HUES48 (cell line): Measurements from ENCODE around the gene OSTM1.
"Not testable (repeated sequence)": the region's sequence is repeated elsewhere in the genome, so short reads cannot be mapped to it uniquely, and the experiment has no call there.

ENCODE experiments used
- H3K27ac ChIP-seq: one replicate; pipeline ENCODE4 v1.7.0; 2013; ENCODE audit warnings: low read depth, low read length, inconsistent platforms
- H3K27me3 ChIP-seq: 2 replicates; pipeline ENCODE4 v1.6.1; 2013; ENCODE audit warnings: mild to moderate bottlenecking, low read length; ENCODE audit not compliant: control insufficient read depth, insufficient read depth
- H3K36me3 ChIP-seq: 2 replicates; pipeline ENCODE4 v1.6.1; 2013; ENCODE audit warnings: low read length; ENCODE audit not compliant: control insufficient read depth, insufficient read depth
- H3K4me1 ChIP-seq: 2 replicates; pipeline ENCODE4 v1.6.1; 2013; ENCODE audit warnings: mild to moderate bottlenecking, low read length; ENCODE audit not compliant: control insufficient read depth, insufficient read depth
- H3K4me3 ChIP-seq: 2 replicates; pipeline ENCODE4 v1.5.1; 2013; ENCODE audit warnings: mild to moderate bottlenecking, low read depth, low read length
- H3K9ac ChIP-seq: 2 replicates; pipeline ENCODE4 v1.6.1; 2013; ENCODE audit warnings: mild to moderate bottlenecking, low read depth, low read length, moderate library complexity
- H3K9me3 ChIP-seq: 2 replicates; pipeline ENCODE4 v1.6.1; 2013; ENCODE audit warnings: low read length; ENCODE audit not compliant: control insufficient read depth, insufficient read depth

The OSTM1 gene

DNA sequence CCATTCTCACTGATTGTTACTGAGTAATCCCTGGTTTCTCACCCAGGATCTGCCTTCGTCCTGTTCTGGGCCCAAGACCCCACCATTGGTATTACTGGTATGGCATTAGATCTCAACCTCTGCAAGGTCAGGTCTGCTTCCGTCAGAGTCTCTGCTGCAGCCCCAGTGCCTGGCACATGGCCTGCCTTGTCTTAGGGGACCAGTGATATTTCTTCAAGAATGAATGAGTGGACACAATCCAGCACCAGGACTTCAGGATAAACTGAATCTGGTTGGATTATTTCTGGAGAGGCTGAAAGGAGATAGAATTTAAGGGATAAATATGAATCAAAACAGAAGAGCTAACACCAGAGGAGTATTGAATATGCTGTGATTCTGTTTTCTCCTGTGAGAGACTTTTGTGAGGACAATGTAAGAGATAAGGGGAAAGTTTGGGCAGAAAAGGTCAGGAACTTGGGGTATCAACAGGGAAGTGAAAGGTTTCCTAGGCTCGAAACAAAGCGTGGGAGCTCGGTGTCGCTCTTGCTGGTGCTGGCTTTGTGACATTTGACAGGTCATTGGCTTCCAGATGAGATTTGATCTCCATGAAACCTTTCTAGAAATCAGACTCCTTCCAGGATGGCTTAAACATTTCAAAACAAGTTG is 53.9 kb downstream of the OSTM1 start:
- no peaks in the 10 kb centered on the region for H3K36me3 ChIP-seq
- H3K9ac ChIP-seq, result no peak overlapping the region
- no peaks in the 10 kb centered on the region for H3K4me1 ChIP-seq
- H3K4me3 ChIP-seq, result no peak overlapping the region
- H3K9me3 ChIP-seq, result peaks cover 11% of the 10 kb centered on the region; the same call in 1 of the 2 replicates
- H3K27ac ChIP-seq, result no peak overlapping the region
- H3K27me3 ChIP-seq, result no peaks in the 10 kb centered on the region

DNA sequence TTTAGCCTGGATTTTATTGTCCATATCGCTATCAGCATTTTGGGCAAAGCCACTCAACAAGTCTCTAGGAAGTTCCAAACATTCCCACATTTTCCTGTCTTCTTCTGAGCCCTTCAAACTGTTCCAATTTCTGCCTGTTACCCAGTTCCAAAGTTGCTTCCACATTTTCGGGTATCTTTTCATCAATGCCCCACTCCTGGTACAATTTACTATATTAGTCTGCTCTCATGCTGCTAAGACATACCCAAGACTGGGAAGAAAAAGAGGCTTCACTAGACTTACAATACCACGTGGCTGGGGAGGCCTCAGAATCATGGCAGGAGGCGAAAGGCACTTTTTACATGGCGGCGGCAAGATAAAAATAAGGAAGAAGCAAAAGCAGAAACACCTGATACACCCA is 58.3 kb downstream of the OSTM1 start:
- not testable (repeated sequence) for H3K27ac ChIP-seq, H3K4me1 ChIP-seq, H3K27me3 ChIP-seq, H3K9ac ChIP-seq, H3K4me3 ChIP-seq, H3K36me3 ChIP-seq
- H3K9me3 ChIP-seq, result peaks cover 16% of the 10 kb centered on the region

DNA sequence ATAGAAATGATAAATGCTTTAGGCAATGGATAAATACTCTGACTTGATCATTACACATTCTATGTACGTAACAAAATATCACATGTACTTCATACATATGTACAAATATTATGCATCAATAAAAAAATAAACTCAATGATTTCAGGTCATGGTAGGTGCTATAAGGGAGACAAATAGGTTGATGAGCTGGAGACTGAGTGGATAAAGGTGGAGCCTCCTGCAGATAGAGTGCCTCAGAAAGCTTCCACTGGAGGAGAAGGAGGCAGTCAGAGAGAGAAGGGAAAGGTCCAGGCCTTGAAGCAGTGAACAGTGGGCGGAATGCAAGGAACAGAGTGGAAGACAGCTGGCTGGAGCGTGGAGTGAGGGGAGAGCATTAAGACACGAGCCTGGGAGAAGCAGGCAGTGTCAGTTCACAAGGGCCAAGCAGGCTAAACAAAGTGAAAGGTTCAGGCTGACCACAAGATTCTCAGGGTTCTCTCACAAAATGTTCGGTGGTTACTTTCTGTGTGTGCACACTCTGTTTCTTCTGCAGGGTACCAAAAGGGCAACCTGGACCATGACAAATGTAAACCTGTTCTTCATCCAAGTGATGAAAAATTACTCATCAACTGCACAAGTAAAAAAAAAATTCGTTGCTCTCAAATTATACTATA is 60.6 kb downstream of the OSTM1 start:
- H3K27me3 ChIP-seq, result no peaks in the 10 kb centered on the region
- no peaks in the 10 kb centered on the region for H3K4me1 ChIP-seq
- no peak overlapping the region for H3K4me3 ChIP-seq
- no peaks in the 10 kb centered on the region for H3K36me3 ChIP-seq
- peaks cover 24% of the 10 kb centered on the region for H3K9me3 ChIP-seq
- no peak overlapping the region for H3K9ac ChIP-seq
- no peak overlapping the region for H3K27ac ChIP-seq

DNA sequence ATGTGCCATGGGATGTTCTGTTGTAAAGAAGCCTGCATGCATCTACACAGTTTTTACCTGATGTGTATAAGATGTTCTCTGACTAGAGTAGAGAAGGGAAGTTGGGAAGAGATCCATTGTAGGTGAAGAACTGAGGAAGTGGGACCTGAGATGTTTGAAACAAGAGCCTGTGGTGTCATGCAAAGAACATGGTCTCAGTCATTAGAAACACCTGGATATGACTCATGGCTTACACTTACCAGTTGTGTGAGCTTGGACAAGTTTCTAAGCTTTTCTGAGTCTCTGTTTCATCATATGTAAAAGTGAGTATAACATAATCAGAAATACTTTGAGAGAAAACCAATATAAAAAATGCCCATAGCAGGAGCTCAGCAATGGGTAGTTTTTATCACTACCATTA is 64.6 kb downstream of the OSTM1 start:
- Histone ChIP-seq H3K27me3 (no peaks in the 10 kb centered on the region), H3K27ac (no peak overlapping the region), H3K9ac (no peak overlapping the region), H3K4me1 (no peaks in the 10 kb centered on the region), H3K9me3 (peaks cover 18% of the 10 kb centered on the region; the same call in 1 of the 2 replicates), H3K36me3 (no peaks in the 10 kb centered on the region), H3K4me3 (no peak overlapping the region)

DNA sequence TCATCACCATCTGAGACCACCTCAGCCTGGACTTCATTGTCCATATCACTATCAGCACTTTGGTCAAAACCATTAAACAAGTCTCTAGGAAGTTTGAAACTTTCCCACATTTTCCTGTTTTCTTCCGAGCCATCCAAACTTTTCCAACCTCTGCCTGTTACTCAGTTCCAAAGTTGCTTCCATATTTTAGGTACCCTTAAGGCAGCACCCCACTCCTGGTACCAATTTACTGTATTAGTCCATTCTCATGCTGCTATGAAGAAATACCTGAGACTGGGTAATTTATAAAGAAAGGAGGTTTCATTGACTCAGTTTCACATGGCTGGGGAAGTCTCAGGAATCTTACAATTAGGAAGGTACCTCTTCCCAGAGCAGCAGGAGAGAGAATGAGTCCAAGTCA is 65.3 kb downstream of the OSTM1 start:
- not testable (repeated sequence) for H3K27ac ChIP-seq, H3K4me1 ChIP-seq, H3K4me3 ChIP-seq, H3K27me3 ChIP-seq, H3K36me3 ChIP-seq, H3K9ac ChIP-seq
- H3K9me3 ChIP-seq, result peaks cover 18% of the 10 kb centered on the region; the same call in 1 of the 2 replicates

DNA sequence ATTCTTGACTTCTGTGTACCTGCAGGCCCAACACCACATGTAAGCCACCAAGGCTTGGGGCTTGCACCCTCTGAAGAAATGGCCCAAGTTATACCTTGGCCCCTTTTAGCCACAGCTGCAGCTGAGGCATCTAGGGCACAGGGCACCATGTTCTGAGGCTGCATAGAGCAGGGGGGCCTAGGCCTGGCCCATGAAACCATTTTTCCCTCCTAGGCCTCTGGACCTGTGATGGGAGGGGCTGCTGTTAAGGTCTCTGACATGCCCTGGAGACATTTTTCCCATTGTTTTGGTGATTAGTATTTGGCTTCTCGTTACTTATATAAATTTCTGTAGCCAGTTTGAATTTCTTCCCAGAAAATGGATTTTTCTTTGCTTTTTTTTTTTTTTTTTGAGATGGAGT is 66.2 kb downstream of the OSTM1 start:
- Histone ChIP-seq H3K9ac (no peak overlapping the region), H3K9me3 (peaks cover 18% of the 10 kb centered on the region; the same call in 1 of the 2 replicates), H3K4me1 (no peaks in the 10 kb centered on the region), H3K36me3 (no peaks in the 10 kb centered on the region), H3K27ac (no peak overlapping the region), H3K27me3 (no peaks in the 10 kb centered on the region), H3K4me3 (no peak overlapping the region)

DNA sequence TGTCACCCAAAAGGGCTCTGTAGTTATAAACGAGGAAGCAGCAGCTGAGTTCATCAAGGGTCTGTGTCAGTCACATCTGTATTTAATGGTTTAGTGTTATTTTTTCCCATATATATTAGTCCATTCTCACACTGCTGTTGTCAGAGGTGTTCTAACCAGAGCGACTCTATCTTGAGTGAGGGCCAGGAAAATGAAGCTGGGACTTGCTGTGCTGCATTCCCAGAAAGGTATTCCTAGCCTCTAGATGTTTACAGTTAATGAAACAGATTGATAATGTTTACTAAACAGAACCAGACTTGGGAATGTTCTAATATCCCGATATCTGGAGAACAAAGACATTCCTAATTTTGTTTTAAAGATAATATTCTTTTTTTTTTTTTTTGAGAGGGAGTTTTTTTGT is 68.6 kb downstream of the OSTM1 start:
- Histone ChIP-seq H3K36me3 (no peaks in the 10 kb centered on the region), H3K27me3 (no peaks in the 10 kb centered on the region), H3K27ac (no peak overlapping the region), H3K9me3 (peaks cover 18% of the 10 kb centered on the region; the same call in 1 of the 2 replicates), H3K4me1 (peaks cover 8% of the 10 kb centered on the region; the same call in 1 of the 2 replicates), H3K4me3 (no peak overlapping the region), H3K9ac (no peak overlapping the region)

DNA sequence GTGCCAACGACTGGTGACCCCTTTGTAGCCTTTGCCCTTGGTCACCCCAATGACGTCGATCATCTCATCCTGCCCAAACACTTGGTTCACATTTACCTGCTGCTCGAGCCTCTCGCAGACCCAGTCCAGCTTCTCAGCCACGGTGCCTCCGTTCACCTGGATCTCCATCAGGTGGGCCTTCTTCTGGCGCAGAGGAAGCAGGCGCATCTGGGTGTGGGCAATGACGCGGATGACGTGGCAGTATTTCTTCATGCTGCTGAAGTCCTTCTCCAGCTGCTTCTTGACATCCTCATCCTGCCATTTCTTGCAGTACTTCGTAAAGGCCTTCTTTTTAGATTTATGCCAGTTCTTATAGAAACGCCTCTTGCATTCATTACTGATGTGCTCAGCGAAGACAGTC is 69.7 kb downstream of the OSTM1 start:
- Histone ChIP-seq H3K9ac (no peak overlapping the region), H3K4me3 (no peak overlapping the region), H3K9me3 (peaks cover 16% of the 10 kb centered on the region; the same call in 1 of the 2 replicates), H3K27me3 (no peaks in the 10 kb centered on the region), H3K4me1 (peaks cover 8% of the 10 kb centered on the region; the same call in 1 of the 2 replicates), H3K27ac (no peak overlapping the region), H3K36me3 (no peaks in the 10 kb centered on the region)

DNA sequence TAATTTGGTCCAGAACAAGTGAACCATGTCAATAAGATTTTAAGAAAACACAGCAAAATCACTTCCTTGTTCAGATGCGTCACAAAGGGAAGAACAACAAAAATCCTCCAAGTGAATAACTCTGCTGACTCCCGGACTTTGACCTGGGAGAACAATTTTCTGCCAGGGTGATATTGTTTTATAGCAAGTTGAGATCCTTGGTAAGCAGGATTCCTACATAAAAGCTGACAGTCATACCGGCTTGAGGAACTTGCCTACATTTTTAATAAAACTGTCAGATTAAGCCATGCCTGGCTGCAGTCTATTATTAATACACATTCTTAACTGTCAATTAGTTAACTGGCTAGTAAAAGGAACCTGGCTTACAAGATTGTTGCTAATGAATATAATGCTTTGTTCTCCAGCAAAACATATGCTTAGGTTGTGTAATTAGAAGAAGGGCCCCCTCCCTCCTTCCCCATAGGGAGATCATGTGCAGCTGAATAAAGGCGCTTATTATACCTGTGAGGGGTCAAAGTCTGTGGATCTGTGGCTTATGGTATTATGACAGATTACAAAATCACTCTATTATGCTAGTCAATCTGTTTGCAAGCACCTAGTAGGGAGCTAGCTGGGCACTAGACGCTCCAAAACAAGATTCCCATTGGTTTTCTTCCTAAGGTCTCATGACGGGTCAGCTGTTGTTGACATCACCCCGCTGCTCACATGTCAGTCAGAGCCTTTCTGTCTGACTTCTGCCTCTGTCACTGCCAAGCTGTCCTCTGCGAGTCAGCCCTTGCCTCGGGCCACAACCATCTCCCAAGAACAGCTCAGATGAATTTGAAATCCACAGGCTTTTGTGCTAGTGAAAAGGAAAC is 71.9 kb downstream of the OSTM1 start:
- H3K4me1 ChIP-seq, result peaks cover 18% of the 10 kb centered on the region
- H3K27me3 ChIP-seq, result no peaks in the 10 kb centered on the region
- H3K9ac ChIP-seq, result no peak overlapping the region
- H3K4me3 ChIP-seq, result no peak overlapping the region
- no peaks in the 10 kb centered on the region for H3K36me3 ChIP-seq
- H3K27ac ChIP-seq, result no peak overlapping the region
- 0 out of 2 replicates have a peak, but pooled peaks cover 3% of the 10 kb centered on the region for H3K9me3 ChIP-seq

DNA sequence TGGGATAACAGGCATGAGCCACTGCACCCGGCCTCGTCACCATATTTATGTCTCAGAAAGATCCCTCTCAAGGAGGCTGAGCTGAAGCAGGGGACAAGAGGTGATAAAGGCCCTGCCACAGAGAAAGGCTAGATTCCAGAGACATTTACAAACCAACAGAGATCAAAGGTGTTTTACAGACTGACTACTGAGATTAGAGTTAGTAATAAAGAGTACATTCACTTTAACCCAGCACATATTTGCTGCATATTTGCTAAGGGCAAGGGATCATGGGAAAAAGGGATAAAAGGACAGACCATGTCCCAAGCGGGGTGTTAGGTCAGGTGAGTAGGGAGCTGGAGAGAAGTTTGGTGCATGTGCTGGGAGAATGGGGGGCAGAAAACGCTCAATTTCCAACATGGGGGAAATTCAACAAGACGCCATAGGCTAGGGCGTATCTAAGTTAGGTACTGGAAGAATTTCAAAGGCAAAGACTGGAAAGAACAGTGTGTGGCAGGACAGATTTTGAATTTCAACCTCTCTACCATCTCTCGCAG is 72.8 kb downstream of the OSTM1 start:
- no peaks in the 10 kb centered on the region for H3K36me3 ChIP-seq
- no peaks in the 10 kb centered on the region for H3K9me3 ChIP-seq
- H3K4me3 ChIP-seq, result no peak overlapping the region
- no peak overlapping the region for H3K9ac ChIP-seq
- no peak overlapping the region for H3K27ac ChIP-seq
- no peaks in the 10 kb centered on the region for H3K27me3 ChIP-seq
- H3K4me1 ChIP-seq, result peaks cover 18% of the 10 kb centered on the region
